Panc1 (cell line): ENCODE data around the gene AMFR. TPM values are rescaled to one million over a fixed set of nuclear protein-coding genes. Genes with fewer than 3 reads are reported as not detected.

ENCODE experiments used
- ATAC-seq: fragments of 200-7000 bp; cut with Tn5 transposase; 2 replicates; pipeline ENCODE4 v1.9.1; 2020; ENCODE audit warnings: mild to moderate bottlenecking, moderate library complexity
- BruUV-seq: library from RNA; stranded (reverse); fragments of 400-500 nt; replicated peaks from 2 replicates; lab custom pipeline; 2021; lab: Mats Ljungman, UMichigan
- CTCF ChIA-PET: fragments of 300-600 bp; sonication (Branson Sonifier 250); formaldehyde crosslinking; loops from one replicate; lab custom pipeline; 2022; ENCODE audit warnings: antibody characterized with exemption; lab: Charles Lee
- POLR2A ChIA-PET: fragments of 300-600 bp; sonication (Branson Sonifier 250); formaldehyde crosslinking; loops from one replicate; lab custom pipeline; 2022; ENCODE audit warnings: antibody characterized with exemption; lab: Charles Lee
- DNase-seq: peaks from one replicate; pipeline ENCODE4 v3.0.0-alpha.2; 2010; ENCODE audit warnings: low read depth, low spot score
- H3K27ac ChIP-seq: 2 replicates; pipeline ENCODE4 v1.5.1; 2011; ENCODE audit warnings: mild to moderate bottlenecking, low read length, inconsistent platforms
- H3K27me3 ChIP-seq: fragments of 200-500 bp; sonication (Bioruptor generic); 2 replicates; pipeline ENCODE4 v1.6.0; 2014; ENCODE audit warnings: low read length, inconsistent platforms; ENCODE audit not compliant: control insufficient read depth, insufficient read depth
- H3K36me3 ChIP-seq: fragments of 200-500 bp; sonication (Bioruptor generic); 2 replicates; pipeline ENCODE4 v1.5.1; 2014; ENCODE audit warnings: inconsistent platforms, mild to moderate bottlenecking, low read length, moderate library complexity; ENCODE audit not compliant: control insufficient read depth, insufficient read depth
- H3K4me1 ChIP-seq: 2 replicates; pipeline ENCODE4 v1.5.1; 2011; ENCODE audit warnings: inconsistent platforms, mild to moderate bottlenecking, low read length, moderate library complexity; ENCODE audit not compliant: control insufficient read depth, insufficient read depth
- H3K4me3 ChIP-seq, 2 experiments: 2 replicates each; pipeline ENCODE4 v1.5.1; 2011 to 2012; ENCODE audit warnings: low read depth in 2 of 2, low read length in 2 of 2, mild to moderate bottlenecking in 2 of 2, inconsistent platforms in 1 of 2, moderate library complexity in 1 of 2
- H3K9me3 ChIP-seq: fragments of 200-500 bp; sonication (Bioruptor generic); 2 replicates; pipeline ENCODE4 v1.5.1; 2014; ENCODE audit warnings: low read depth, mild to moderate bottlenecking, inconsistent platforms, low read length, moderate library complexity; ENCODE audit not compliant: control insufficient read depth, insufficient read depth
- POLR2AphosphoS5 ChIP-seq: IDR thresholded peaks from 2 replicates; pipeline ENCODE4 v1.6.1; 2012; ENCODE audit warnings: mild to moderate bottlenecking, low read depth, low read length, moderate library complexity
- SIN3A ChIP-seq: IDR thresholded peaks from 2 replicates; pipeline ENCODE4 v1.6.1; 2012; ENCODE audit warnings: low read depth, mild to moderate bottlenecking, low read length, moderate library complexity, borderline replicate concordance; ENCODE audit not compliant: insufficient read depth
- TCF7L2 ChIP-seq: IDR thresholded peaks from 2 replicates; pipeline ENCODE4 v1.6.1; 2011; ENCODE audit warnings: mild to moderate bottlenecking, low read depth, low read length, inconsistent platforms
- in situ Hi-C: cut with HindIII; loops from 2 replicates; pipeline ENCODE4 v1.10.0; 2016; ENCODE audit warnings: low sequenced_read_pairs, low pct_unique_long_range_greater_than_20kb
- intact Hi-C: fragments of 100-400 bp; cut with micrococcal nuclease; formaldehyde crosslinking; loops from one replicate; pipeline ENCODE4 v1.10.0; 2022; ENCODE audit not compliant: unreplicated experiment
- total RNA-seq: library from RNA; stranded (reverse); gene quantifications from one replicate; pipeline ENCODE4 v1.2.1, GENCODE V29; 2021; ENCODE audit not compliant: unreplicated experiment
- TF ChIP-seq, protein P1 (sequence below), 2 experiments: IDR thresholded peaks; 2 replicates each; pipeline ENCODE4 v1.6.1; 2011 to 2012; ENCODE audit warnings: low read depth in 2 of 2, control low read depth in 1 of 2, low read length in 1 of 2, mild to moderate bottlenecking in 1 of 2, moderate library complexity in 1 of 2; ENCODE audit not compliant: insufficient read depth in 1 of 2
- TF ChIP-seq, protein P2 (sequence below): fragments of 450-650 bp; IDR thresholded peaks from 2 replicates; pipeline ENCODE4 v1.5.1; 2017; ENCODE audit warnings: mild to moderate bottlenecking

The AMFR gene
- total RNA-seq, 1 experiment from 2014 or later, result 89.6 TPM

DNA sequence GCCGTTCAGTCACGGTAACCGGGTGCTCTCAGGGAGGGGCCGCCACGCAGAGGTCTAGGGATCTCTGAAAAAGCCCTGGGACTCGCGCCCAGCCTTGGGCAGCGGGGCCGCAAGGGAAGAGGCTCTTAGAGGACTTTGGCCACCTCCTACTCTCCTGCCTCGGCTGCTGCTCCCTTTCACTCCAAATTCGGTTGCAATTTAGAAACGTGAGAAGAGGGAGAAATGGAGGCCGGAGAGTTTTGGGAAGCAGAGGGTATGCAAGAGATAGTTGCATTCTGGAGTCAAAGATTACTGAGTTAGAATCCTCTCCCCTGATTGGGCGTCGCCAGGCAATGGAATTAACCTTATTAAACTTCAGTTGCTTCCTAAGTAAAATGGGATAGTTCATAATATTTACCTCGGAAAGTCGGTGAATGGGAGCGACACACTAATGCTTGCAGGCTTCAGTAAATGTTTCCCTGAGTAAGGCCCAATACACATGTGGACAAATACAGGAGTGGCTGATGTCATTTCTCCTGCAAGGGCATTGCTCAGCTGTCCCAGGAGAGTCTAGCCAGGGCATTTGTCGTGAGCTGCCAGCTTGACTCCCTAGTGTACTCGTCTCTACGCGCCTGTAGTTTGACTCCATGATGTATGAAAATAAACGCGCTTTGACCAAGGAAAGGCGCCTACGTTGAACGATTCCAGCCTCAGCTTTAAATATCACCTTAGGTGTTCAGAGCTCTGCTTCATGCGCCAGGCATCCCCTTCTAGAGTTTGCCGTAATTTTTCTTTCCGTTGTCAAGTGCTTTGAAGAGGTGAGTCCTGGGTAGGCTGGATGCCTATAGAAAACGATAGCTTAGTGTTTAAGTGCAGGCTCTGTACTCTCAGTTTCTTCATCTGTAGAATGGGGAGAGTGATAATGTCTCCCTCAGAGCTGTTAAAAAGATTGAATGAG lies 26.7 kb upstream of the AMFR start:
- ChIA-PET CTCF (interaction anchor here (0.6 kb wide), 2 partner anchors 96 to 250 kb away, joined by 3 to 5 read pairs; no protein-coding TSS in a partner anchor), POLR2A (no interaction called here)
- intact Hi-C loops (no loop called here), in situ Hi-C loops (no loop called here)
- Histone ChIP-seq H3K27me3 (no peaks in the 10 kb centered on the region), H3K36me3 (peaks cover 21% of the 10 kb centered on the region), H3K9me3 (no peaks in the 10 kb centered on the region), H3K4me3 (peak overlapping the region; percentile 75 to 94), H3K27ac (peak overlapping the region; percentile 90), H3K4me1 (peaks cover 19% of the 10 kb centered on the region)
- no peak for DNase-seq
- peak; percentile 68 for ATAC-seq
- BruUV-seq, result TSS peak; percentile 69
- TF ChIP-seq, protein P1, sequence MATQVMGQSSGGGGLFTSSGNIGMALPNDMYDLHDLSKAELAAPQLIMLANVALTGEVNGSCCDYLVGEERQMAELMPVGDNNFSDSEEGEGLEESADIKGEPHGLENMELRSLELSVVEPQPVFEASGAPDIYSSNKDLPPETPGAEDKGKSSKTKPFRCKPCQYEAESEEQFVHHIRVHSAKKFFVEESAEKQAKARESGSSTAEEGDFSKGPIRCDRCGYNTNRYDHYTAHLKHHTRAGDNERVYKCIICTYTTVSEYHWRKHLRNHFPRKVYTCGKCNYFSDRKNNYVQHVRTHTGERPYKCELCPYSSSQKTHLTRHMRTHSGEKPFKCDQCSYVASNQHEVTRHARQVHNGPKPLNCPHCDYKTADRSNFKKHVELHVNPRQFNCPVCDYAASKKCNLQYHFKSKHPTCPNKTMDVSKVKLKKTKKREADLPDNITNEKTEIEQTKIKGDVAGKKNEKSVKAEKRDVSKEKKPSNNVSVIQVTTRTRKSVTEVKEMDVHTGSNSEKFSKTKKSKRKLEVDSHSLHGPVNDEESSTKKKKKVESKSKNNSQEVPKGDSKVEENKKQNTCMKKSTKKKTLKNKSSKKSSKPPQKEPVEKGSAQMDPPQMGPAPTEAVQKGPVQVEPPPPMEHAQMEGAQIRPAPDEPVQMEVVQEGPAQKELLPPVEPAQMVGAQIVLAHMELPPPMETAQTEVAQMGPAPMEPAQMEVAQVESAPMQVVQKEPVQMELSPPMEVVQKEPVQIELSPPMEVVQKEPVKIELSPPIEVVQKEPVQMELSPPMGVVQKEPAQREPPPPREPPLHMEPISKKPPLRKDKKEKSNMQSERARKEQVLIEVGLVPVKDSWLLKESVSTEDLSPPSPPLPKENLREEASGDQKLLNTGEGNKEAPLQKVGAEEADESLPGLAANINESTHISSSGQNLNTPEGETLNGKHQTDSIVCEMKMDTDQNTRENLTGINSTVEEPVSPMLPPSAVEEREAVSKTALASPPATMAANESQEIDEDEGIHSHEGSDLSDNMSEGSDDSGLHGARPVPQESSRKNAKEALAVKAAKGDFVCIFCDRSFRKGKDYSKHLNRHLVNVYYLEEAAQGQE (IDR thresholded peaks at IDR 0.05; ENCODE audit: insufficient read depth in 1 of 2, low read depth in 2 of 2, low read length in 1 of 2), result no peak
- TF ChIP-seq, protein P2, sequence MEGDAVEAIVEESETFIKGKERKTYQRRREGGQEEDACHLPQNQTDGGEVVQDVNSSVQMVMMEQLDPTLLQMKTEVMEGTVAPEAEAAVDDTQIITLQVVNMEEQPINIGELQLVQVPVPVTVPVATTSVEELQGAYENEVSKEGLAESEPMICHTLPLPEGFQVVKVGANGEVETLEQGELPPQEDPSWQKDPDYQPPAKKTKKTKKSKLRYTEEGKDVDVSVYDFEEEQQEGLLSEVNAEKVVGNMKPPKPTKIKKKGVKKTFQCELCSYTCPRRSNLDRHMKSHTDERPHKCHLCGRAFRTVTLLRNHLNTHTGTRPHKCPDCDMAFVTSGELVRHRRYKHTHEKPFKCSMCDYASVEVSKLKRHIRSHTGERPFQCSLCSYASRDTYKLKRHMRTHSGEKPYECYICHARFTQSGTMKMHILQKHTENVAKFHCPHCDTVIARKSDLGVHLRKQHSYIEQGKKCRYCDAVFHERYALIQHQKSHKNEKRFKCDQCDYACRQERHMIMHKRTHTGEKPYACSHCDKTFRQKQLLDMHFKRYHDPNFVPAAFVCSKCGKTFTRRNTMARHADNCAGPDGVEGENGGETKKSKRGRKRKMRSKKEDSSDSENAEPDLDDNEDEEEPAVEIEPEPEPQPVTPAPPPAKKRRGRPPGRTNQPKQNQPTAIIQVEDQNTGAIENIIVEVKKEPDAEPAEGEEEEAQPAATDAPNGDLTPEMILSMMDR, result no peak
- TF ChIP-seq TCF7L2, result no peak
- no peak for TF ChIP-seq POLR2AphosphoS5
- TF ChIP-seq SIN3A, result no peak

DNA sequence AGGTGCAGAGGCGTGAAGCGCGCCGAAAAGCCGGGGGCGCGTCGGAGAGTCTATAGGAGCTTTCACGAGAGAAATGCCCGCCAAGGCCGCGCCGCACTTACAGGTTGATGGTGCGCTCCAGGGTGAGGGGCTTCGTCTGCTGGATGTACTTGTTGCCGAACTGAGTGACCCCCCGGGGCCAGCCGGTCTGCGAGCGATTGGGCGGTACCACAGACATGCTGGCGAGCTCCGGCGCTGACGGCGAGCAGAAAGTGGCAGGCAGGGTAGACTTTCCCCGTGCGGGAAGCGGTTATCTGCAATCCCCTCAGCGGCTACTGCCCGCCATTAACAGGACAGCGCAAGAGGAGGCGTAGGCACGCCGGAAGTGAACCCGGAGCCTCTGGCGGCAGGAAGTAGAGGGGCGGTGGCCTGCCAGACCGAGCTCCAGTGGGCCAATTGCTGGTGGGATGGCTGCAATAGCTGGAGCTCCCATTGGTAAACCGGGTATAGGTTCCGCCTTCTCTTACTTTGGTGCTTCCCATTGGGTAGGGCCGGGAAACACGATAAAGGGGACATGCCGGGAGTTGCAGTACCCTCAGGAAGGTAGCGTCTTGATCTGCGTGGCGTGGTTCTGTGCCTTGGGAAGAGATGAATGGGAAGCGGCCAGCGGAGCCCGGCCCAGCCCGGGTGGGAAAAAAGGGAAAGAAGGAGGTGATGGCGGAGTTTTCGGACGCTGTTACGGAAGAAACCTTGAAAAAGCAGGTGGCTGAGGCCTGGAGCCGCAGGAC lies 25.8 kb upstream of the AMFR start, which contains the start of the genes NUDT21 and OGFOD1:
Gene NUDT21 (minus strand): TSS at position 347 of the 767 bp plus-strand sequence. CDS start 130 bp downstream, at position 217.
Gene OGFOD1 (plus strand): TSS at position 569 of the 767 bp plus-strand sequence. CDS start 59 bp downstream, at position 628.
- TF ChIP-seq SIN3A (0 out of 2 replicates have a peak, but pooled peaks have one; percentile 25), POLR2AphosphoS5 (peak; percentile 34; the same call in 1 of the 2 replicates)
- TF ChIP-seq, protein P1 (IDR thresholded peaks at IDR 0.05; ENCODE audit: insufficient read depth in 1 of 2, low read depth in 2 of 2, low read length in 1 of 2), result no peak
- ATAC-seq (peak; percentile 99), DNase-seq (peak; percentile 87)
- in situ Hi-C loops (no loop called here), intact Hi-C loops (no loop called here)
- BruUV-seq, result no TSS peak
- H3K27ac ChIP-seq, result peak within 1 kb of the TSS; percentile 90
- H3K4me1 ChIP-seq, result peaks cover 19% of the 10 kb centered on the region
- H3K4me3 ChIP-seq, result peak within 1 kb of the TSS; percentile 75 to 94
- no peaks in the 10 kb centered on the region for H3K27me3 ChIP-seq
- no peaks in the 10 kb centered on the region for H3K9me3 ChIP-seq
- ChIA-PET POLR2A (no interaction called here), CTCF (interaction anchor here (0.5 to 0.6 kb wide), 3 partner anchors 31 to 251 kb away, joined by 3 to 5 read pairs (median 3); no protein-coding TSS in a partner anchor)
- peaks cover 24% of the 10 kb centered on the region for H3K36me3 ChIP-seq
